Osteoblast (primary cell): ENCODE results near the gene RIPOR1. TPM values are rescaled to one million over a fixed set of nuclear protein-coding genes. Genes with fewer than 3 reads are reported as not detected.

ENCODE experiments used
- DNase-seq: peaks from one replicate; pipeline ENCODE4 v3.0.0; 2011; ENCODE audit warnings: low spot score, mixed read lengths; ENCODE audit not compliant: insufficient read length; ENCODE audit errors: missing footprints
- H2AFZ ChIP-seq: 2 replicates; pipeline ENCODE4 v1.6.0; 2011; ENCODE audit warnings: mild to moderate bottlenecking, low read length
- H3K27ac ChIP-seq: 2 replicates; pipeline ENCODE4 v1.5.1; 2011; ENCODE audit warnings: mild to moderate bottlenecking, low read depth, low read length, moderate library complexity
- H3K27me3 ChIP-seq: 2 replicates; pipeline ENCODE4 v1.6.0; 2012; ENCODE audit warnings: mild to moderate bottlenecking, control low read depth, inconsistent platforms, low read length, moderate library complexity; ENCODE audit not compliant: insufficient read depth
- H3K36me3 ChIP-seq: 2 replicates; pipeline ENCODE4 v1.5.1; 2011; ENCODE audit warnings: mild to moderate bottlenecking, low read length, control low read depth, moderate library complexity; ENCODE audit not compliant: insufficient read depth
- H3K4me1 ChIP-seq: 2 replicates; pipeline ENCODE4 v1.5.1; 2011; ENCODE audit warnings: mild to moderate bottlenecking, low read length, control low read depth, moderate library complexity; ENCODE audit not compliant: insufficient read depth
- H3K4me2 ChIP-seq: 2 replicates; pipeline ENCODE4 v1.6.0; 2011; ENCODE audit warnings: mild to moderate bottlenecking, low read length; ENCODE audit not compliant: insufficient read depth
- H3K4me3 ChIP-seq: fragments of 200-600 bp; sonication (generic); 3 replicates; pipeline ENCODE4 v1.5.1; 2012; ENCODE audit warnings: mild to moderate bottlenecking, low read length, inconsistent platforms; ENCODE audit not compliant: insufficient read depth
- H3K79me2 ChIP-seq: 2 replicates; pipeline ENCODE4 v1.6.0; 2012; ENCODE audit warnings: mild to moderate bottlenecking, low read length, control low read depth, inconsistent platforms; ENCODE audit not compliant: insufficient read depth
- H3K9me3 ChIP-seq: 2 replicates; pipeline ENCODE4 v1.5.1; 2011; ENCODE audit warnings: low read depth, low read length, control low read depth
- H4K20me1 ChIP-seq: 2 replicates; pipeline ENCODE4 v1.6.0; 2012; ENCODE audit warnings: mild to moderate bottlenecking, low read length, control low read depth; ENCODE audit not compliant: insufficient read depth
- total RNA-seq: library from RNA; depleted of rRNA; stranded (reverse); fragments of >200 nt; gene quantifications from 2 replicates; pipeline ENCODE4 v1.2.3, GENCODE V29; 2012
- TF ChIP-seq, protein P1 (sequence below): IDR thresholded peaks from 2 replicates; pipeline ENCODE4 v1.5.1; 2011; ENCODE audit warnings: mild to moderate bottlenecking, low read depth, low read length, moderate library complexity; ENCODE audit errors: extremely low read depth

RIPOR1 gene
- total RNA-seq, 1 donor = 36.6 TPM

DNA sequence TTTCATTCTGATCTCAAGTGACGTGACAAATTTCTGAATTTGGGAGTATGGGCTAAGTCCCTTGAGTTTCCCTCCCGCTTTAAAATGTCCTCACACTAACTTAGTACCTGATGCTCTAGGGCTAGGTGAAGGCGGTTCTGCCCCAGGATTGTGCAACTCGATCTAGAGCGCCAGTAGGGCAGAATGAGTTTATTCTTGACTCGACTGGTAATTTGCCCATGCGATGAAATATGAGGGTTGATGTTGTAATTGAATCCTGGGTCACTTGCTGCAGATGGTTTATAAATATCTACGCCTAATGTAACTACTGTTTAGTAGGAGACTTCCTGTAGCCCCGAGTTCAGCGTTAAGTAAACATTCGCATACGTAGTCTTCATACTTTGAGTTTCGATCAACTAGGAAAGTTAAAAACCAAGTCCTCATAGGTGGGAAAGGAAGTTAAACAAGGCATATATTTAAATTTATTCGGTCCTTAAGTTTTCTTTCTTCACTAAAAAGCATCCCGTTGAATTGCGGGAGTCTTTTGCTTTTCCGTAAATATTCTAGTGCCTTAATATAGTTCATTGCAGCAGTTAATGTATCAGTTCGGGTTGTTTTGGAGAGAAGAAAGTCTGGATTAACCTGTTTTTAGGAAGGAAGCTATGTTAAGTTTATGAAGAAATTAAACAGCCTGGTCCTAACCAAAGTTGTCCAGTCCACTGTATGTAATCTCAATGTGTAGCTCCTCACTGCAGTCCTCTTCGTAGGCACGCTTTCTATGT lies 35.3 kb downstream of the RIPOR1 start:
- peak overlapping the region; percentile 70 for H2AFZ ChIP-seq
- H3K4me1 ChIP-seq = peaks cover 19% of the 10 kb centered on the region
- peak overlapping the region; percentile 84 for H3K27ac ChIP-seq
- H3K4me3 ChIP-seq = peak overlapping the region; percentile 86
- DNase-seq = peak; percentile 59
- no peaks in the 10 kb centered on the region for H3K27me3 ChIP-seq
- no peaks in the 10 kb centered on the region for H3K9me3 ChIP-seq
- no peaks in the 10 kb centered on the region for H3K36me3 ChIP-seq
- H4K20me1 ChIP-seq = peaks cover 26% of the 10 kb centered on the region
- H3K79me2 ChIP-seq = peaks cover 59% of the 10 kb centered on the region
- H3K4me2 ChIP-seq = peak overlapping the region; percentile 99
- TF ChIP-seq, protein P1, sequence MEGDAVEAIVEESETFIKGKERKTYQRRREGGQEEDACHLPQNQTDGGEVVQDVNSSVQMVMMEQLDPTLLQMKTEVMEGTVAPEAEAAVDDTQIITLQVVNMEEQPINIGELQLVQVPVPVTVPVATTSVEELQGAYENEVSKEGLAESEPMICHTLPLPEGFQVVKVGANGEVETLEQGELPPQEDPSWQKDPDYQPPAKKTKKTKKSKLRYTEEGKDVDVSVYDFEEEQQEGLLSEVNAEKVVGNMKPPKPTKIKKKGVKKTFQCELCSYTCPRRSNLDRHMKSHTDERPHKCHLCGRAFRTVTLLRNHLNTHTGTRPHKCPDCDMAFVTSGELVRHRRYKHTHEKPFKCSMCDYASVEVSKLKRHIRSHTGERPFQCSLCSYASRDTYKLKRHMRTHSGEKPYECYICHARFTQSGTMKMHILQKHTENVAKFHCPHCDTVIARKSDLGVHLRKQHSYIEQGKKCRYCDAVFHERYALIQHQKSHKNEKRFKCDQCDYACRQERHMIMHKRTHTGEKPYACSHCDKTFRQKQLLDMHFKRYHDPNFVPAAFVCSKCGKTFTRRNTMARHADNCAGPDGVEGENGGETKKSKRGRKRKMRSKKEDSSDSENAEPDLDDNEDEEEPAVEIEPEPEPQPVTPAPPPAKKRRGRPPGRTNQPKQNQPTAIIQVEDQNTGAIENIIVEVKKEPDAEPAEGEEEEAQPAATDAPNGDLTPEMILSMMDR = no peak

DNA sequence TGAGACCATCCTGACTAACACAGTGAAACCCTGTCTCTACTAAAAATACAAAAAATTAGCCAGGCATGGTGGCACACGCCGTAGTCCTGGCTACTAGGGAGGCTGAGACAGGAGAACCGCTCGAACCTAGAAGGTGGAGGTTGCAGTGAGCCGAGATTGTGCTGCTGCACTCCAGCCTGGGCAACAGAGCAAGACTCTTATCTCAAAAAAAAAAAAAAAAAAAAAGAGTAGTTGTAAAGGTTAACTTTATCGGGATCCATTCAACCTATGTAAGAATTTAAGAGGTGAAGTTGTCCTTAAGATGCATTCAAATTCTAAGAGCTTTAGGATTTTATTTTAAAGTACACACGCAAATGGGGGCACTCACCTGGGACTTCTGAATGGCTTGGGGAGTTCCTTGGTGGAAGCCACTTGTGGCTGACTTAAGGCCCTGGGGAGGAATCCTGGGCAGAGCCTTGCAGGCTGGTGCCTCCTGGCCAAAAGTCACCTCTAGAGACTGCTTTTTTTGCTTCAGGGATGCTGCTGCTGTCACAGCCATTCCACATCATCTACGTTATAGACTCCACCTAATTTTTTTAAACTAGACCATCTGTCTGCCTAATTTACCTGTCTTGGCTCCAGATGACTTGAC lies 37.0 kb downstream of the RIPOR1 start:
- Histone ChIP-seq H3K27ac (no peak overlapping the region), H2AFZ (no peak overlapping the region), H4K20me1 (peaks cover 26% of the 10 kb centered on the region), H3K79me2 (peaks cover 73% of the 10 kb centered on the region), H3K9me3 (no peaks in the 10 kb centered on the region), H3K36me3 (no peaks in the 10 kb centered on the region), H3K4me1 (peaks cover 19% of the 10 kb centered on the region), H3K4me3 (no peak overlapping the region), H3K4me2 (no peak overlapping the region), H3K27me3 (no peaks in the 10 kb centered on the region)
- TF ChIP-seq, protein P1 = no peak
- DNase-seq = no peak

DNA sequence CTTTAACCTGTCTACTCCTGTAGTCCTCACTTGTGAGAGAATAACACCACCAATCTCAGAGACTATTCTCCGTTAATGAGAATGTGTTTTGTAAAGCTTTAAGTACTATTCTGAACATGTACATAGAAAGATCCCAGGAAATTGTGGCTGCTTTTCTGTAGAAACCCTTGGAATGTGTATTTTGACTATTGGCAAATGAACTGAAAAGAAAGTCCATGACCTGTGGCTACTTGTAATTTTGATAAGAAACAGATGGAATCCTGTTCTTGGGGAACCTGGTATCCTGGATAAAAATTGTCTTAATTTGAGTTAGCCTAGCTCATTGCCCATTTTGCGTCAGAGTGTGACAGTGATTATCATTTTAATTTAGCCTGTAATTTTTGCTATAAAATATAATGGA lies 42.8 kb downstream of the RIPOR1 start:
- TF ChIP-seq, protein P1 = no peak
- H3K79me2 ChIP-seq = peaks cover 77% of the 10 kb centered on the region
- peaks cover 12% of the 10 kb centered on the region for H4K20me1 ChIP-seq
- peaks cover 10% of the 10 kb centered on the region for H3K36me3 ChIP-seq
- H2AFZ ChIP-seq = no peak overlapping the region
- H3K27me3 ChIP-seq = no peaks in the 10 kb centered on the region
- H3K4me1 ChIP-seq = peaks cover 13% of the 10 kb centered on the region
- H3K4me2 ChIP-seq = peak overlapping the region; percentile 45
- DNase-seq = no peak
- no peaks in the 10 kb centered on the region for H3K9me3 ChIP-seq
- H3K27ac ChIP-seq = peak overlapping the region; percentile 70
- no peak overlapping the region for H3K4me3 ChIP-seq

DNA sequence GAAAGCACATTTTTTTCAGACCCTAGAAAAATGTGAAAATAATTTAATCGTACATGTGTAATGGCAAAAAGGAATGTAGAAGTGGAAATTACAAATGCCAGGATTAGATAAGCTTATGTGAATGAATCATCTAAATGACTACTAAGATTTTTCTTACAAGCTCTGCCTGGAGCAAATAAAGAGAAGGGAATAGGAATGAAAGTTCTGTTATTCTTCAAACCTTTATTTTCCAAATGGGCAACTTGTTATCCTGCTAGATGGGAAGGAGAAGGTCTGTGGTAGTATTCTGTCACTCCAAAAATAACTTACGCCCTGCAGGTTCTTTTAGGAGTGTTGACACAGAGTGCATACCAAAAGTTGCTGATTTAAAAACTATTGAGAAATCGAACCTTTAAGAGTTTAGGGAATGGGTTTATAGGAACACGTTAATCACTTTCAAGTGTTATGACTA lies 43.4 kb downstream of the RIPOR1 start:
- peaks cover 10% of the 10 kb centered on the region for H4K20me1 ChIP-seq
- TF ChIP-seq, protein P1 = no peak
- peaks cover 13% of the 10 kb centered on the region for H3K4me1 ChIP-seq
- H3K79me2 ChIP-seq = peaks cover 76% of the 10 kb centered on the region
- peak overlapping the region; percentile 70 for H3K27ac ChIP-seq
- no peaks in the 10 kb centered on the region for H3K9me3 ChIP-seq
- H3K4me3 ChIP-seq = no peak overlapping the region
- DNase-seq = peak; percentile 93
- H2AFZ ChIP-seq = no peak overlapping the region
- H3K27me3 ChIP-seq = no peaks in the 10 kb centered on the region
- H3K4me2 ChIP-seq = peak overlapping the region; percentile 45
- peaks cover 10% of the 10 kb centered on the region for H3K36me3 ChIP-seq
